GM12892 (cell line): ENCODE measurements around the gene CLSTN1.

Experiments used
- POLR2A ChIP-seq: IDR thresholded peaks from 2 replicates; pipeline ENCODE4 v1.6.1; 2011; ENCODE audit warnings: low read depth, low read length, control low read depth
- POLR2AphosphoS5 ChIP-seq: IDR thresholded peaks from 2 replicates; pipeline ENCODE4 v1.6.1; 2011; ENCODE audit warnings: low read depth, low read length, control low read depth
- TAF1 ChIP-seq: IDR thresholded peaks from 2 replicates; pipeline ENCODE4 v1.6.1; 2011; ENCODE audit warnings: low read depth, mild to moderate bottlenecking, control low read depth, low read length, borderline replicate concordance

- TF ChIP-seq POLR2AphosphoS5 (no peak), POLR2A (no peak), TAF1 (no peak)
Observed at GRCh38 chr1:9780554-9781110, 43.1 kb downstream of the CLSTN1 start.
